ENCODE results near the gene YIF1B. TPM values are rescaled to one million over a fixed set of nuclear protein-coding genes. Genes with fewer than 3 reads are reported as not detected.

The YIF1B gene
- total and polyA plus RNA-seq, 4 donors = 34.1 to 74.1 (median 42.9) TPM

- no peaks in the 10 kb centered on the region for H3K27me3 ChIP-seq (ENCODE audit: control insufficient read depth in 4 of 4, insufficient read depth in 4 of 4, low read length in 3 of 4)
- no peaks in the 10 kb centered on the region for H3K36me3 ChIP-seq (ENCODE audit: control insufficient read depth in 4 of 4, insufficient read depth in 3 of 4, low read depth in 1 of 4, low read length in 3 of 4)
- 96% methylated on average over 15 of the region's 15 CpGs for WGBS
- no peak for DNase-seq (ENCODE audit: low spot score)
- no peak for TF ChIP-seq RXRA (IDR thresholded peaks at IDR 0.05)
- TF ChIP-seq EGR1 (IDR thresholded peaks at IDR 0.05; ENCODE audit: low read depth in 2 of 2) = no peak
- TF ChIP-seq REST (IDR thresholded peaks at IDR 0.05) = no peak
- no peak for TF ChIP-seq CTCF (IDR thresholded peaks at IDR 0.05; ENCODE audit: low read depth, low read length, missing input control)
- TF ChIP-seq YY1 (IDR thresholded peaks at IDR 0.05) = no peak
- TF ChIP-seq ZBTB33 (IDR thresholded peaks at IDR 0.05) = no peak
- no peak for TF ChIP-seq FOXA1 (IDR thresholded peaks at IDR 0.05)
- no peak for TF ChIP-seq MAX (IDR thresholded peaks at IDR 0.05)
- no peak for TF ChIP-seq FOXA2 (IDR thresholded peaks at IDR 0.05)
- no peak for TF ChIP-seq JUND (IDR thresholded peaks at IDR 0.05)
- no peak for TF ChIP-seq RAD21 (IDR thresholded peaks at IDR 0.05)
- TF ChIP-seq ATF3 (IDR thresholded peaks at IDR 0.05) = no peak
- no peak for TF ChIP-seq GABPA (IDR thresholded peaks at IDR 0.05 in 1 of 2, conservative IDR thresholded peaks at IDR 0.05 in 1 of 2)
- no peak for TF ChIP-seq HNF4G (IDR thresholded peaks at IDR 0.05)
- no peak for TF ChIP-seq TAF1 (conservative IDR thresholded peaks at IDR 0.05)
- TF ChIP-seq SP1 (IDR thresholded peaks at IDR 0.05) = no peak
- H3K9ac ChIP-seq (ENCODE audit: low read depth in 1 of 2, low read length in 2 of 2) = no peak overlapping the region
- H3K4me1 ChIP-seq (ENCODE audit: control insufficient read depth in 4 of 4, insufficient read depth in 4 of 4, low read length in 3 of 4) = no peaks in the 10 kb centered on the region
- H3K27ac ChIP-seq (ENCODE audit: low read depth in 1 of 2, low read length in 2 of 2) = no peak overlapping the region
- no peak overlapping the region for H3K4me3 ChIP-seq (ENCODE audit: low read depth in 1 of 3, low read length in 3 of 3)
- no peaks in the 10 kb centered on the region for H3K9me3 ChIP-seq (ENCODE audit: control insufficient read depth in 4 of 4, low read length in 3 of 4)
Observed at GRCh38 chr19:38289955-38290354, 25.8 kb downstream of the YIF1B start.
